OCI-LY7 (cell line): ENCODE results near the gene F3. TPM values are rescaled to one million over a fixed set of nuclear protein-coding genes. Genes with fewer than 3 reads are reported as not detected.
"Not testable (repeated sequence)": the region's sequence is repeated elsewhere in the genome, so short reads cannot be mapped to it uniquely, and the experiment has no call there.

ENCODE experiments used
- BruUV-seq: library from RNA; stranded (reverse); fragments of 400-500 nt; replicated peaks from 2 replicates; lab custom pipeline; 2021; lab: Mats Ljungman, UMichigan
- CTCF ChIA-PET: fragments of 300-600 bp; sonication (Branson Sonifier 250); formaldehyde crosslinking; loops from one replicate; lab custom pipeline; 2022; ENCODE audit warnings: antibody characterized with exemption; ENCODE audit not compliant: unreplicated experiment; lab: Charles Lee
- POLR2A ChIA-PET: fragments of 300-600 bp; sonication (Branson Sonifier 250); formaldehyde crosslinking; loops from one replicate; lab custom pipeline; 2022; ENCODE audit warnings: antibody characterized with exemption; lab: Charles Lee
- DNase-seq: peaks from one replicate; pipeline ENCODE4 v3.0.0-alpha.2; 2015; ENCODE audit warnings: low spot score
- H2AFZ ChIP-seq: fragments of 200-600 bp; sonication (generic), shearing (Covaris generic); 2 replicates; pipeline ENCODE4 v1.6.1; 2014; ENCODE audit warnings: mild to moderate bottlenecking, antibody characterized with exemption, low read length, moderate library complexity
- H3K27ac ChIP-seq: fragments of 200-600 bp; sonication (generic); 2 replicates; pipeline ENCODE4 v1.5.1; 2014; ENCODE audit warnings: mixed run types, low read depth, mild to moderate bottlenecking, moderate library complexity, low read length, inconsistent platforms; ENCODE audit not compliant: poor library complexity, severe bottlenecking
- H3K36me3 ChIP-seq: fragments of 200-600 bp; sonication (generic); 2 replicates; pipeline ENCODE4 v1.6.1; 2014; ENCODE audit warnings: mild to moderate bottlenecking, antibody characterized with exemption, low read length, moderate library complexity, mixed read lengths; ENCODE audit not compliant: insufficient read depth
- H3K4me1 ChIP-seq: fragments of 200-600 bp; sonication (generic); 2 replicates; pipeline ENCODE4 v1.5.1; 2014; ENCODE audit warnings: mild to moderate bottlenecking, low read length; ENCODE audit not compliant: insufficient read depth, poor library complexity, severe bottlenecking
- H3K4me2 ChIP-seq: fragments of 200-600 bp; sonication (generic); 2 replicates; pipeline ENCODE4 v1.6.1; 2014; ENCODE audit warnings: mild to moderate bottlenecking, low read length
- H3K4me3 ChIP-seq: fragments of 200-600 bp; sonication (generic); 2 replicates; pipeline ENCODE4 v1.5.1; 2014; ENCODE audit warnings: mild to moderate bottlenecking, low read depth, low read length; ENCODE audit not compliant: poor library complexity, severe bottlenecking
- H3K79me2 ChIP-seq: fragments of 200-600 bp; sonication (generic); 2 replicates; pipeline ENCODE4 v1.6.1; 2016; ENCODE audit warnings: low read depth, mild to moderate bottlenecking, low read length, moderate library complexity, mixed read lengths; ENCODE audit not compliant: insufficient read depth
- H3K9me2 ChIP-seq: fragments of 200-600 bp; sonication (generic); 2 replicates; pipeline ENCODE4 v1.6.1; 2016; ENCODE audit warnings: mild to moderate bottlenecking, low read length, mixed read lengths; ENCODE audit not compliant: insufficient read depth
- H3K9me3 ChIP-seq: fragments of 200-600 bp; sonication (generic); 2 replicates; pipeline ENCODE4 v1.6.1; 2014; ENCODE audit warnings: mild to moderate bottlenecking, mixed run types, low read length, mixed read lengths
- H4K20me1 ChIP-seq: fragments of 200-600 bp; sonication (generic); 2 replicates; pipeline ENCODE4 v1.6.1; 2014; ENCODE audit warnings: mild to moderate bottlenecking, antibody characterized with exemption, low read length, moderate library complexity, mixed read lengths; ENCODE audit not compliant: insufficient read depth
- EZH2phosphoT487 ChIP-seq: fragments of 200-600 bp; sonication (generic); IDR thresholded peaks from 2 replicates; pipeline ENCODE4 v1.6.1; 2018; ENCODE audit warnings: low read depth, borderline replicate concordance, mild to moderate bottlenecking, mixed run types, antibody characterized with exemption, low read length, moderate library complexity, mixed read lengths
- intact Hi-C: fragments of 100-400 bp; cut with micrococcal nuclease; formaldehyde crosslinking; loops from one replicate; pipeline ENCODE4 v1.10.0; 2022; ENCODE audit not compliant: unreplicated experiment
- total RNA-seq, 2 experiments: library from RNA; depleted of rRNA in 1 of 2; stranded (reverse); fragments of >200 nt in 1 of 2; shearing (Covaris generic) in 1 of 2; gene quantifications; 2 replicates each; pipeline ENCODE4 v1.2.3, GENCODE V29; 2014 to 2022
- TF ChIP-seq, protein P1 (sequence below): fragments of 200-600 bp; sonication (generic); conservative IDR thresholded peaks from 2 replicates; pipeline ENCODE4 v1.5.1; 2014; ENCODE audit warnings: mild to moderate bottlenecking, antibody characterized with exemption, low read length, moderate library complexity, mixed read lengths

F3 gene
- total RNA-seq, 2 experiments from 2014 or later, result not detected

DNA sequence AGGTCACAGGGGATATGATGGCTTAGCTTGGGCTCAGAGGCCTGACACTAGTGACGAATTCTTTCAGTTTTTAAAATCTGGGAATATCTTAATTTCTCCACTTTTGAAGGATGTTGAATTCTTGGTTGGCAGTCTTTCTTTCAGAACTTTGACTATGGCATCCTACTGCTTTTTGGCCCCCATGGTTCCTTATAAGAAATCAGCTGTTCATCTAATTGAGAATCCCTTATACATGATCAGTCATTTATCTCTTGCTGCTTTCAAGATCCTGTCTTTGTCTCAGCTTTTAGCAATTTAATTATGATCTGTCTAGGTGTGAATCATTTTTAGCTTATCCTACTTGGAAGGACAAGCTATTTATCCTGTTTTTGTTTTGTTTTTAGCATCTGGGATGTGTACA, 31.2 kb upstream of the F3 start:
- TF ChIP-seq EZH2phosphoT487, result no peak
- TF ChIP-seq, protein P1, sequence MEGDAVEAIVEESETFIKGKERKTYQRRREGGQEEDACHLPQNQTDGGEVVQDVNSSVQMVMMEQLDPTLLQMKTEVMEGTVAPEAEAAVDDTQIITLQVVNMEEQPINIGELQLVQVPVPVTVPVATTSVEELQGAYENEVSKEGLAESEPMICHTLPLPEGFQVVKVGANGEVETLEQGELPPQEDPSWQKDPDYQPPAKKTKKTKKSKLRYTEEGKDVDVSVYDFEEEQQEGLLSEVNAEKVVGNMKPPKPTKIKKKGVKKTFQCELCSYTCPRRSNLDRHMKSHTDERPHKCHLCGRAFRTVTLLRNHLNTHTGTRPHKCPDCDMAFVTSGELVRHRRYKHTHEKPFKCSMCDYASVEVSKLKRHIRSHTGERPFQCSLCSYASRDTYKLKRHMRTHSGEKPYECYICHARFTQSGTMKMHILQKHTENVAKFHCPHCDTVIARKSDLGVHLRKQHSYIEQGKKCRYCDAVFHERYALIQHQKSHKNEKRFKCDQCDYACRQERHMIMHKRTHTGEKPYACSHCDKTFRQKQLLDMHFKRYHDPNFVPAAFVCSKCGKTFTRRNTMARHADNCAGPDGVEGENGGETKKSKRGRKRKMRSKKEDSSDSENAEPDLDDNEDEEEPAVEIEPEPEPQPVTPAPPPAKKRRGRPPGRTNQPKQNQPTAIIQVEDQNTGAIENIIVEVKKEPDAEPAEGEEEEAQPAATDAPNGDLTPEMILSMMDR, result no peak
- Histone ChIP-seq H2AFZ (no peak overlapping the region), H3K9me2 (no peaks in the 10 kb centered on the region), H3K4me1 (no peaks in the 10 kb centered on the region), H3K79me2 (no peaks in the 10 kb centered on the region), H3K9me3 (no peaks in the 10 kb centered on the region), H3K36me3 (no peaks in the 10 kb centered on the region), H3K4me3 (no peak overlapping the region), H4K20me1 (no peaks in the 10 kb centered on the region), H3K4me2 (no peak overlapping the region), H3K27ac (no peak overlapping the region)
- intact Hi-C loops, result no loop called here
- BruUV-seq, result no TSS peak
- ChIA-PET POLR2A (no interaction called here), CTCF (no interaction called here)
- DNase-seq, result no peak

DNA sequence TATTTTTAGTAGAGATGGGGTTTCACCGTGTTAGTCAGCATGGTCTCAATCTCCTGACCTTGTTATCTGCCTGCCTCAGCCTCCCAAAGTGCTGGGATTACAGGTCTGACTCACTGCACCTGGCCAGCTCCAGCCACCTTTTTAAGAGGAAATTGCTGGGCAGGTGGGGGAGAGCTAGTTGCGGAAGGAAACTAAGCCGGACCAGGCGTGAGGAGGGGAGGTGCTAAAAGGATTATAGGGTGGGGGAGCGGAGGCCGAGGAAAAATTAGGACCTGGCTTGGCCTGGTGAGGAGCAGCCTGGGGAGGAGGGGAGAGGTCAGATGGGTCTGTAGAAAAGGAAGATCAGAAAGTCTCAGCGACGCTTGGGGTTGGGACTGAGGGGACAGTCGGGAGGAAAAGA, 29.4 kb upstream of the F3 start:
- H3K9me3 ChIP-seq, intact Hi-C loops, H4K20me1 ChIP-seq, H3K79me2 ChIP-seq, H3K36me3 ChIP-seq, H3K4me2 ChIP-seq, DNase-seq, H3K4me3 ChIP-seq, BruUV-seq, H3K4me1 ChIP-seq, H3K27ac ChIP-seq, H3K9me2 ChIP-seq, H2AFZ ChIP-seq, CTCF ChIA-PET: not testable (repeated sequence)
- POLR2A ChIA-PET, result interaction anchor here (0.6 to 1.1 kb wide), 2 partner anchors 11 to 529 kb away, joined by 3 read pairs; no protein-coding TSS in a partner anchor

DNA sequence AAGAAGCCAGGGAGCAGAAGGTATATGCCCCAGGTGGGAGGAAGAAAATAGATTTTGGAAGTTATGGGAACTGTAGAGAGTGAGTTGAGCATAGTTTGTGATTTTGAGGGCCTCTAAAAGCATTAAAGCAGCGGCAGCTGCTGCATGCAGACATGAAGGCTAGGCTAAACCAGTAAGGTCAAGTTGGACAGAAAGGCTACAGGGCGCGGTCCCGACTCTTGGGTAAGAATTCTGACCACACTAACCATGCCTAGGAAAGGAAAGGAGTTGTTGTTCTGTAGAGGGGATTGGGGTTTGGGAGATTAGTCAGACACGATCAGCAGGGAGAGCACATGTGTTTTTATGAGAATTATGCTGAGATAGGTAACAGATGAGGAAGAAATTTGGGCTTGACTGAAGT, 27.2 kb upstream of the F3 start:
- POLR2A ChIA-PET, result not testable (repeated sequence)

DNA sequence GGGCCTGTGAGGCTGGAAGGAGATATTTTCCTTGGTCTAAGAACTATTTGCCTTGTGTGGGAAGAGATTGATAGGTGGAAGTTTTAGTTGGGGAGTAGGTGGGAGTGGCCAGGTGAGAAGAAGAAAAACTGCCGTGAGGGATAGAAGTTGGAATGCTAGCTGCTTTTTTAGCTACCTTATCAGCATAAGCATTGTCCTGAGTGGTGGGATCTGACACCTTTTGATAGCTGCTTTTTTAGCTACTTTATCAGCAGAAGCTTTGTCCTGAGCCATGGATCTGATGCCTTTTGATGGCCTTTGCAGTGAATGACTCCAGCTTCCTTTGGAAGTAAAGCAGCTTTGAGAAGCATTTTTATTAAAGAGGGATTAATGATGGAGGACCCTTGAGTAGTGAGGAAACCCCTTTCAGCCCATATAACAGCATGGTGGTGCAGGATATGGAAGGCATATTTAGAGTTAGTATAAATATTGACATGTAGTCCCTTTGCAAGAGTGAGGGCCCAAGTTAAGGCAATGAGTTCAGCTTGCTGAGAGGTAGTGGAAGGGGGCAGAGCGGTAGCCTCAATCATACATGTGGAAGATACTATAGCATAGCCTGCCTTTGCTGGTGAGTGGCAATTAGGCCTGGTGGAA, 26.5 kb upstream of the F3 start:
- H2AFZ ChIP-seq, BruUV-seq, H3K36me3 ChIP-seq, CTCF ChIA-PET, H3K79me2 ChIP-seq, POLR2A ChIA-PET, H3K9me3 ChIP-seq, intact Hi-C loops, H3K4me3 ChIP-seq, H4K20me1 ChIP-seq, H3K9me2 ChIP-seq, H3K4me2 ChIP-seq, H3K27ac ChIP-seq, DNase-seq, H3K4me1 ChIP-seq: not testable (repeated sequence)

More for the DNA sequence above, 27.2 kb upstream of the F3 start:
- H3K4me1 ChIP-seq, H3K79me2 ChIP-seq, intact Hi-C loops, H2AFZ ChIP-seq, H4K20me1 ChIP-seq, BruUV-seq, H3K9me3 ChIP-seq, H3K4me2 ChIP-seq, CTCF ChIA-PET, H3K27ac ChIP-seq, DNase-seq, H3K9me2 ChIP-seq, H3K4me3 ChIP-seq, H3K36me3 ChIP-seq: not testable (repeated sequence)

DNA sequence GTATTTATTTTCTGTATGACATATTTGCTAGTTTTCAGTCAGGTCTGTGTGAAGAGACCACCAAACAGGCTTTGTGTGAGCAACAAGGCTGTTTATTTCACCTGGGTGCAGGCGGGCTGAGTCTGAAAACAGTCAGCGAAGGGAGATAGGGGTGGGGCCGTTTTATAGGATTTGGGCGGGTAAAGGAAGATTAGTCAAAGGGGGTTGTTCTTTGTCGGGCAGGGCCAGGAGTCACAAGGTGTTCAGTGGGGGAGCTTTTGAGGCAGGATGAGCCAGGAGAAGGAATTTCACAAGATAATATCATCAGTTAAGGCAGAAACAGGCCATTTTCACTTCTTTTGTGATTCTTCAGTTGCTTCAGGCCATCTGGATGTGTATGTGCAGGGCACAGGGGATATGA, 24.9 kb upstream of the F3 start:
- H3K9me2 ChIP-seq, H3K9me3 ChIP-seq, H3K36me3 ChIP-seq, H3K4me2 ChIP-seq, H3K4me3 ChIP-seq, H3K27ac ChIP-seq, BruUV-seq, DNase-seq, H2AFZ ChIP-seq, H3K79me2 ChIP-seq, intact Hi-C loops, H4K20me1 ChIP-seq, CTCF ChIA-PET, H3K4me1 ChIP-seq, POLR2A ChIA-PET: not testable (repeated sequence)
